Urothelium cell line (cell line): ENCODE measurements around the gene CACNA1I.

Experiments used
- DNase-seq: peaks from one replicate; pipeline ENCODE4 v3.0.0; 2011; ENCODE audit warnings: low spot score, mixed read lengths
- FAIRE-seq: peaks from 2 replicates; lab custom pipeline; 2011; peaks lifted over from hg19 to GRCh38; lab: Jason Lieb, UNC

CACNA1I gene

GRCh38 chr22:39713799-39714290, 143.3 kb downstream of the CACNA1I start:
- DNase-seq (no peak), FAIRE-seq (no peak)

- DNase-seq (no peak), FAIRE-seq (no peak)
Observed at GRCh38 chr22:39714321-39714720, 143.8 kb downstream of the CACNA1I start.

GRCh38 chr22:39715778-39716495, 145.4 kb downstream of the CACNA1I start:
- no peak for DNase-seq
- no peak for FAIRE-seq

DNA sequence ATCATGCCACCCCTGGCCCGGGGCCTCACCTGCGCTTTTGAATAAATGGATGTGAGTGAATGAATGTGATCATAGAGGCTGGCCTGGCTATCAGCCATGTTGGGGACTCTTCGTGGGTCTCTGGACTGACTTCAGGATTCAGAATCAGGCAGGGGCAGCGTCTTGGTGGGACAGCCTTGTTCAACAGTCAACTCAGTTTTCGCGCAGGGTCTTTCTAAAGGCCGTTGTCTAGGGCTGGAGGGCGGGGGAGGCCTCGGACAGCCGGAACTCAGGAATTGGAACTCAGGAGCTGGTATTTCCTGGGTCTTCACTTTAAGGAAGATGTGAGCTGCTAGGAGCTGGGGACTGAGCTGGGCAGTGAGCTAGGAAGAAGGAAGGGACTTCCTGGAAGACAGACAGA, 146.0 kb downstream of the CACNA1I start:
- DNase-seq (no peak), FAIRE-seq (no peak)

DNA sequence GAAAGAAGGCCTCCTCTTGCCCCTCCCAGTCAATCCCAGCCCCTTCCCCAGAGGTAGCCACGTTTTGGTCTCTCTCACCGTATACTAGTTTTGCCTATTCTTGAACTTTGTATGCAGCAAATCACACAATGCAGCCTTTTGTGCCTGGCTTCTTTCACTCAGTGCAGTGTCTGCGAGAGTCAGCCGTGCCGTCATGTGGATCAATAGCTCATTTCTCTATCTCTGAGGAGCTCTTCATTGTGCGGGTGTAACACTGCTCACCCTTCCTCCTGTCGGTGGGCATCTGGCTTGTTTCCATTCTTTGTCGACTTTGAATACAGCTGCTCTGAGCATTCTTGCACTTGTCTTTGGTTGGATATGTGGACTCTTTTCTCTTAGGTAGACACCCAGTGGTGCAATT, 146.5 kb downstream of the CACNA1I start:
- no peak for FAIRE-seq
- DNase-seq: no peak

- DNase-seq (no peak), FAIRE-seq (no peak)
Observed at GRCh38 chr22:39718206-39718605, 147.7 kb downstream of the CACNA1I start.

- DNase-seq (no peak), FAIRE-seq (no peak)
Observed at GRCh38 chr22:39718921-39719475, 148.4 kb downstream of the CACNA1I start.

DNA sequence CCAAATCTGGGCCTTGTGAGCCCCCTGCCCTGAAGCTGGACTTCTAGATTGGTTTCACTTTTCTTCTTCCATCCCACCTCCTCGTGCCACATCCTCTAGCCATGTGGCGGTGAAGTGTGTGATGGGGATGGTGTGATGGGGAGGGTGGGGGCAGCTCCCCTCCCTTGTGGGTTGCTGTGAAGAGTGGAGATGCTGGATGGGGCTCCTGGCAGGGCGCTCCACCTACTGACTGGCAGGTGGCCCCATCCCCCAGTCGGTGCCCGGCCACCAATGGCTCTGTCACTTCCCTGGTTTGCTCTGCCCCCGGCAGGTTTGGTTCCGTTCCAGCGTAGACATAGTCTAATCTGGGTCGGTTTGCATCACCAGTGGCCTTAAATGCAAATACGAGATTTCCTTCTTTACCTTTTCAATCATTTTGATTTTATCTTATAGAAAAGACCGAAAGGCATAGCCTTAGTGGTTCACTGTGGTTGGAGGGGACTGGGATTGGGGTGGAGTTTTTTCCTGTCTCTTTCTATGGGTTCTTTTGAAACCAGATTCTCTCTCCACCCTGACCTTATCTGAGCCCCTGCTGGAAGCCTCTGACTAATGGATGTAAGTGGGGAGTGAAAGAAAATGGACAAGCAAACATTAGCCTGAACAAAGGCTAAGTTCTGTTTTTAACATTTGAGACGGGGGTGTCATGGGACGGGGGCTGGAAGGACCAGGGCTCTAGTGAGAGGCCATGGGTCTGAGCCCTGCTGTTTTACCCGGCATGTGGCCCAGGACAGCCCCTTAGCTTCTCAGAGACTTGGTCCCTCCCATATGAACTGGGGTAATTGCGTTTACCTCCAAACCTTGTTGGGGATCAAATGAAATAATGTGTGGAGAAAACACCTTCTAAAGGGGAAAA, 149.3 kb downstream of the CACNA1I start:
- FAIRE-seq (no peak), DNase-seq (no peak)

DNA sequence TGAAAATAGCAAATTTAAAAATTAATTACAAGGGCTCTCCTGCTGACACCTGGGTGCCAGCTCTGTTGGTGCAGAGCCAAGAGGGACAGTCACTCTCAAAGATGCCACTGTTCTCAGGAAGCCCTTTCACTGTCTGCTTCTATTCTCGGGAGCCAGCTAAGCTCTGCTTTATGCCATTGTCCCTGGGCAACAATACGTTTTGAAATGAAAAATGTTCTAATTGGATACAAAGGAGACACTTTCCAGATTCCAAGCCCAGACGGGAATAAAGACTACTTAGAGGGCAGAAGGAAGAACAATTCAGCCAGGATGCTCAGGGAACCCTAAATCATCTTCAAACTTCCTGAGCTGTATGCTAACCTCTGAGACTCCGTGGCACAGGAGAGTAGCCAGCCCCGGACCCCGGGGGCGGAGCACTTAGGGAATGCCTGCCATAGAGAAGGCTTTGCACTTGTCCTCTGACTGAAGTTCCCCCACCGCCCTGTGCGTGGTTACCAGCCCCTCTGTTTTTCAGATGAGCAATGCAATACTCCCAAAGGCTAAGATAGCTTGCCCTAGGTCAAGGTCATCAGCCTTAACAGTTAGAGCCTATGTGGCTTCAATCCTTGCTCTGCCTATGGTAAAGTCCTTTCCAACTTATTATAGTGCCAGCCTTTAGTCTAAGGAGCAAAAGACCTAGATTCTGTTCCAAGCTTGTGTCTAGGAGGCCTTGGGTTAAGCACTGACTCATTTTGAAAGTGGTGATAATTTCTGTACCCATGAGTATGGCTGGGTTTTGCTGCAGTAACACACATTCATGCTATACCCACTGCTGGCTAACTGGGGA, 150.9 kb downstream of the CACNA1I start:
- FAIRE-seq: no peak
- no peak for DNase-seq

DNA sequence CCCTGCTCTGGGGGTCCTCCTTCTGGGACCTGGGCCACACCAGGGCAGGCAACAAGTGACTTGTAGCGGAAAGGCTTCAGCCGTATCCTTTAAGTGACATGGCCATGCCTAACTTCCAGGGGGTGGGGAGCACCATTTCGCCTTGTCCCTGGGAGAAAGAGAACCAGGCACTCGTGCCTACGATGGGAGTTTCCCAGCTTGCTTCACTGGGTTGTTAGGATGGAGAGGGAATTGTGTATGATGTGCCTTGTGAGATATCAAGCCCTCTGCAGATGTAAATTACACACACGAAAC, 151.4 kb downstream of the CACNA1I start:
- FAIRE-seq (peak; percentile 63), DNase-seq (no peak)

DNA sequence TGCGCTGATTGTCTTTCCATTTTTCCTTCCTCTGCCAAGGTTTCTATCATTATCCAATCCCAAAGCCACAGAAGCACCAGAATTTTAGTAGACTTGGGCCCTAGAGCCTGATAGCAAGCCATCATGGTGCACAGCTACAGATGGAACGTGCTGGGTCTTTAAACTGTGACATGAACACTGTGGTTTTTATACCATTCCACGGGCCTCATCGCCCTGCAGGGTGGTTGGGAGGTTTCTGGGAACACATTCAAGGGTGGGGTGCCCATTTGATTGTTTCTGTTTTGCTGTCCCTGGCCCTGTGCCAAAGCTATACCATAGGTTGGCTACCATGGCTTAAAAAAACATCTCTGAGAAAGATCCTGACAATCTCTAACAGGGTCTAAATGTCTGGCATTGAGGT, 151.9 kb downstream of the CACNA1I start:
- DNase-seq: no peak
- FAIRE-seq: no peak

DNA sequence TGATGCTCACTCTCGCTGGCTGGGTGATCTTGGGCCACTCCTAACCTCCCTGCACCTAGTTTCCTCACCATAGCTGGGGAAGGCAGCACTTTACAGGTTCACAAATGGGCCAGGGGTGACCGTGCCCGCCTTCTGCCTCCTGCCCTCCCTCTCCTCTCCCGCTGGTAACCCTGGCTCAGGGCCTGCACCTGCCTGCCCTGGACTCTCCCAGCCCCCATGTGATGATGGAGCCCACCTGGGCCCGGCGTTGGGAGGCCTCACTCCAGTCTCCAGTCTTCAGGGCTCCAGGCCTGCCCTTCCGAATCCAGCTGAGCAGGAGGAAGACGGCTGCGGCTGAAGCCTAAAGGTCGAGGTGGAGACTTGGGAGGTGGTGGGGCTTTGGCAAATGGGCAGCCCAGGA, 152.9 kb downstream of the CACNA1I start:
- FAIRE-seq (peak; percentile 37), DNase-seq (no peak)

DNA sequence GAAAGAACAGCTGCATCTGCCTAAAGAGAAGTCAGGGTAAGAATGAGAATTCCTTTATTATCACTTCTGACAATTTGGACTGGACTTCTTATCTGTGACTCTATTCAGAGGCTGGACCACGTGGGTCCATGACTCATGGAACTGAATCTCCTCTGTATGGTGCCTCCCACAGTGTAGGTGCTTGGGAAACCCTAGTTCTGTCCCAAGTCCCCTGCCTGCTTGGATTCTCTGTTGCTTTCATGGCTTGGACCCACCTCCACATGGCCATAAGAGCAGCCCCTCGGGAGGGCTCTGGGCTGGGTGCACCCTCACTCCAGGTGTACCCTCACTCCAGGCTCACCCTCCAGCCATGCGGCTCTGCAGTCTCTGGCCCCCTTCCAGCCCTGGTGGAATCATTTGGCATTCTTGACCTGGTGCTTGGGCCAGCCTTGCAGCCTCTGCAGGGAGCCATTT, 153.4 kb downstream of the CACNA1I start:
- DNase-seq: peak; percentile 49
- no peak for FAIRE-seq

DNA sequence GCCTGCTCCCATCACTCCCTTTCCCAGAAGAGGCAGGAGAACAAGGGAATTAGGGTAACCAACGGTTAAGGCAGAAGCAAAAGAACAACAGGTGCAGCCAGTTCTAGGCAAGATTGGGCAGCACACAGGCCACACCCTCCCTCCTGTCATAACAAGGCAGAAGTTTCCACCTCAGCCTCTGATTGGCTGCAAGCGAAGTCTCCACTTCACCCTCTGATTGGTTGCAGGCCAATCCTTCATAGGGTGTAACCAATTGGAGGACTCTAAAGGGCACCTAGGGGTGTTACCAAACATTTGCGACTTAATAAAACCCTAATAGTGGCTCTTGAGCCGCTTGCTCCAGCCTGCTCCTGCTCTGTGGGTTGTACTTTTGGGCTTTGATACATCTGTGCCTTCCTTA, 153.8 kb downstream of the CACNA1I start:
- DNase-seq (no peak), FAIRE-seq (no peak)

DNA sequence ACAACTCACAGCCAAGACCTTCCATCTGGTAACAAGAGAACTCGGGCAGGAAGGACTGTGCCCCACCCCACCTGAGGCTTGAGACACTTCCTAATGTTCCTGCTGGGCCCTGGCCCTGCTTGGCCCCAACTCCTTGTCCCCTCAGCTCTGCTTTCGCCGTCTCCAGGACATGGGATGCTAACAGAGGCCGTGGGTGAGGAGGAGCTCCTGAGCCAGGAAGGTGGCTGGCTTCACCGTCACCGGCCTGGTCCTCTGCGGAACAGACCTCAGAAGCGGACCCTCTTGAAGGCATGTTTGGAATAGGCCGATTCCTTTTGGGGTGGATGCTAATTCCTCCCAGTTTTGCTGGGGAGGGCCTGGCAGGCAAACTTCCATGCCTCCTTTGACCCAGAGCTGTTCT, 154.3 kb downstream of the CACNA1I start:
- DNase-seq (no peak), FAIRE-seq (no peak)

- FAIRE-seq (no peak), DNase-seq (no peak)
Observed at GRCh38 chr22:39725351-39726035, 154.9 kb downstream of the CACNA1I start.

- DNase-seq (peak; percentile 78), FAIRE-seq (peak; percentile 17)
Observed at GRCh38 chr22:39727541-39727940, 157.0 kb downstream of the CACNA1I start.

DNA sequence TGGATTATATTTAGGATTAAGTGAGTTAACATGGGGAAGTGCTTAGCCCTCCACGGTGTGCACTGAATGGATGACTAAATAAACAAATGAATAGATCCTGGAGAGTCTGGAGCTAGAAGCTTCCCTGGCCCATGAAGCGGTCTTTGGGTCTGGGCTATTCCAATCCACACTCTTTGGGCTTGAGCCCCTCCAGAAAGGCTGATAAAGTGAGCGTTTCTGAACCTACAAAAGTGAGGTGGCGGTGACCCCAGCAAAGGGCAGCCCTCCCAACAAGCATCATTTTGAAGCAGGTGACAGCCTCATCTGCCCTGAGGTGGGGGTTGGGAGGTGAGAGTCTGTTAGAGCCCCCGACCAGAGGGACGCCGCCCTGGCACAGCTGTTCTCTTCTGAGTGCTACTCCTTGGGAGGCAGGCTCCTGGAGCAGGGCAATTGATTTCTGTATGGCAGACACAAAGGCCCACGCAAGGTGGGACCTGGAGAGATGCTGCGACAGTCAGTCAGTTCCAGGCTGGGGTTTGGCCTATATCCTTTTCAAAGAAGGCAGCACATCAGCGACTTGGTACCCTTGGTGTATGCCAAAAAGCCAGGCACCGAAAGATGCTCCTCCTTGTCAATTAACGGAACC, 157.8 kb downstream of the CACNA1I start:
- FAIRE-seq (no peak), DNase-seq (no peak)

DNA sequence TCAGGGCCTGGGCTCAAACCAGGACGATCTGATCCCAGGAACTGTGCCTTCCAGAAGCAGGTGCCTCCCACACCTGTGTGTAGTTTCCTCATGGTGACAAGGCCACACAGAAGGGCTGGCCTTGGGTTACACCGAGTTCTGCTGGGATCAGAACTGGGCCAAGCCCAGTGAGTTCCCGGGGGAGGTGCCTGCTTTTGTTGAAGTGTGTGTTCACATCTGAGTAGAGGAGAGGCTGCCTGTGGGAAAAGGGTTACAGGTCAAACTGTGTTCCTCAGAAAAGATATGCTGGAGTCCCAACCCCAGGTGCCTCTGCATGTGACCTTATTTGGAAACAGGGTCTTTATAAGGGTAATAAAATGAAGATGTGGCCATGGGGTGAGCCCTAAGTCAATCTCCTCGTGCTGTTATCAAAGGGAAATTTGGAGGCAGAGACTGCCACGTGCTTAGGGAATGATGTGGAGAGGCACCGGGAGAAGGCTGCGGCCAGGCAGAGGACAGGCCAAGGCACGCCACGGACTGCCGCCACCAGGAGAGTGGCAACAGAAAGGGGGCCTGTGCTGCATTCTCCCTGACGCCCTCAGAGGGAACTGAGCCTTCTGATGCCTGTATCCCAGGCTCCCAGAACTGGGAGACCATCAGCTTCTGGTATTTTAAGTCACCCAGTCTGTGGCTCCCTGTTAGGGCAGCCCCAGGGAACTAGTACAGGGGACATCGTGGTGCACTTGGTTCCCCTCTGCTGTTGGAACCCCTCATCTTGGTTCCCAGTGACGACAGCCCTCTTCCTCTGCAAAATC, 158.8 kb downstream of the CACNA1I start:
- FAIRE-seq (no peak), DNase-seq (no peak)
